ENCODE results near the gene PLXNA4. TPM values are rescaled to one million over a fixed set of nuclear protein-coding genes. Genes with fewer than 3 reads are reported as not detected.

The PLXNA4 gene
- total RNA-seq, 1 experiment from 2014 or later: not detected

DNA sequence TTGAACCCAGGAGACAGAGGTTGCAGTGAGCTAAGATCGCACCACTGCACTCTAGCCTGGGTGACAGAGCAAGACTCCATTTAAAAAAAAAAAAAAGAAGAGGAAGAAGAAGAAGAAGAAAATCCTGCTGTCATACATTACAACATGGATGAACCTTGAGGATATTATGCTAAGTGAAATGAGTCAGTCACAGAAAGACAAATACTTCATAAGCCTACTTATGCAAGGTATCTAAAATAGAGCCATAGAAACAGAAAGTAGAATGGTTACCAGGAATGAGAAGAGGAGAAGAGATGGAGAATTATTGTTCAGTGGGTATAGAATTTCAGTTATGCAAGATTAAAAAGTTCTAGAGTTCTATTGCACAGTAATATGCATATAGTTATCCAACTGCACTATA is 466.5 kb downstream of the PLXNA4 start:
- H3K4me1 ChIP-seq (ENCODE audit: control insufficient read depth in 1 of 2, insufficient read depth in 2 of 2, low read length in 2 of 2): no peaks in the 10 kb centered on the region
- H3K79me2 ChIP-seq (ENCODE audit: insufficient read depth, low read length): no peaks in the 10 kb centered on the region
- H3K4me3 ChIP-seq (replicated peaks in 1 of 2; ENCODE audit: low read depth in 1 of 2, low read length in 2 of 2): no peak overlapping the region
- H3K27me3 ChIP-seq (ENCODE audit: insufficient read depth, low read length): peaks cover 25% of the 10 kb centered on the region
- ChIA-PET CTCF (no interaction called here), POLR2A (no interaction called here), RAD21 (ENCODE audit: low non-redundant PET in 1 of 2, low total read pairs in 2 of 2, uncharacterized antibody in 2 of 2, unreplicated experiment in 2 of 2) (no interaction called here)
- H3K4me2 ChIP-seq (ENCODE audit: low read length): no peak overlapping the region
- no peak for TF ChIP-seq JUND (IDR thresholded peaks at IDR 0.05)
- intact Hi-C loops (cut with micrococcal nuclease): no loop called here
- H4K20me1 ChIP-seq (ENCODE audit: insufficient read depth): no peaks in the 10 kb centered on the region
- BruUV-seq (replicated peaks): no TSS peak
- no peak overlapping the region for H3K9ac ChIP-seq (ENCODE audit: low read length)
- no peak overlapping the region for H2AFZ ChIP-seq (ENCODE audit: low read depth, low read length, poor library complexity, severe bottlenecking)
- H3K9me3 ChIP-seq (ENCODE audit: control insufficient read depth in 1 of 2, insufficient read depth in 1 of 2, low read depth in 1 of 2, low read length in 2 of 2): no peaks in the 10 kb centered on the region
- no peak overlapping the region for H3K27ac ChIP-seq (ENCODE audit: low read depth, low read length)
- no peak for DNase-seq (ENCODE audit: low read depth, low spot score)
- H3K36me3 ChIP-seq (ENCODE audit: control insufficient read depth in 1 of 2, insufficient read depth in 2 of 2, low read length in 2 of 2): no peaks in the 10 kb centered on the region
- ATAC-seq: no peak
- no peaks in the 10 kb centered on the region for H3K9me2 ChIP-seq (ENCODE audit: insufficient read depth)

DNA sequence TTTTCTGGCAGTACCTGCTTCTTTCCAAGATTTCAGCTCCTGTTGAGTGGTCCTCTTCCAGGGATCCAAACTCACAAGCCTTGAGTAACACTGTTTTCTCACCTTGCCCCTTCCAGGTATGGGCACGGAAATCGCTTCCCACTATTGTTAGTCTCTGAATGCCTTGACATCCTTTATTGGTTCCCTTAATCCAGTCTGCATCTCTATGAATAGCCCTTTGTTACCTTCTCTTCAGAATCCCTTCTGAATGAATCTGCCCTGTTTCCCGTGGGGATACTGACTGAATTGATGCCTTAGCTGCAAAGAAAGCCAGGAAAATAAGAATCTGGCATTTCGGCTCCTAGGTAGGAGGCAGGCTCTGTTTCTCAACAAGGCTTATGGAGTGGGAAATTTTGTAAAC is 467.7 kb downstream of the PLXNA4 start:
- Histone ChIP-seq H3K27me3 (ENCODE audit: insufficient read depth, low read length) (peaks cover 25% of the 10 kb centered on the region), H3K4me1 (ENCODE audit: control insufficient read depth in 1 of 2, insufficient read depth in 2 of 2, low read length in 2 of 2) (no peaks in the 10 kb centered on the region), H3K4me3 (replicated peaks in 1 of 2; ENCODE audit: low read depth in 1 of 2, low read length in 2 of 2) (no peak overlapping the region), H4K20me1 (ENCODE audit: insufficient read depth) (no peaks in the 10 kb centered on the region), H3K36me3 (ENCODE audit: control insufficient read depth in 1 of 2, insufficient read depth in 2 of 2, low read length in 2 of 2) (no peaks in the 10 kb centered on the region), H2AFZ (ENCODE audit: low read depth, low read length, poor library complexity, severe bottlenecking) (no peak overlapping the region), H3K9ac (ENCODE audit: low read length) (no peak overlapping the region), H3K9me2 (ENCODE audit: insufficient read depth) (no peaks in the 10 kb centered on the region), H3K27ac (ENCODE audit: low read depth, low read length) (no peak overlapping the region), H3K79me2 (ENCODE audit: insufficient read depth, low read length) (no peaks in the 10 kb centered on the region), H3K4me2 (ENCODE audit: low read length) (no peak overlapping the region), H3K9me3 (ENCODE audit: control insufficient read depth in 1 of 2, insufficient read depth in 1 of 2, low read depth in 1 of 2, low read length in 2 of 2) (no peaks in the 10 kb centered on the region)
- no peak for ATAC-seq
- no peak for TF ChIP-seq SP1 (IDR thresholded peaks at IDR 0.05; ENCODE audit: low read depth)
- no peak for TF ChIP-seq ELF1 (IDR thresholded peaks at IDR 0.05; ENCODE audit: borderline replicate concordance, low read depth)
- TF ChIP-seq, protein P1, sequence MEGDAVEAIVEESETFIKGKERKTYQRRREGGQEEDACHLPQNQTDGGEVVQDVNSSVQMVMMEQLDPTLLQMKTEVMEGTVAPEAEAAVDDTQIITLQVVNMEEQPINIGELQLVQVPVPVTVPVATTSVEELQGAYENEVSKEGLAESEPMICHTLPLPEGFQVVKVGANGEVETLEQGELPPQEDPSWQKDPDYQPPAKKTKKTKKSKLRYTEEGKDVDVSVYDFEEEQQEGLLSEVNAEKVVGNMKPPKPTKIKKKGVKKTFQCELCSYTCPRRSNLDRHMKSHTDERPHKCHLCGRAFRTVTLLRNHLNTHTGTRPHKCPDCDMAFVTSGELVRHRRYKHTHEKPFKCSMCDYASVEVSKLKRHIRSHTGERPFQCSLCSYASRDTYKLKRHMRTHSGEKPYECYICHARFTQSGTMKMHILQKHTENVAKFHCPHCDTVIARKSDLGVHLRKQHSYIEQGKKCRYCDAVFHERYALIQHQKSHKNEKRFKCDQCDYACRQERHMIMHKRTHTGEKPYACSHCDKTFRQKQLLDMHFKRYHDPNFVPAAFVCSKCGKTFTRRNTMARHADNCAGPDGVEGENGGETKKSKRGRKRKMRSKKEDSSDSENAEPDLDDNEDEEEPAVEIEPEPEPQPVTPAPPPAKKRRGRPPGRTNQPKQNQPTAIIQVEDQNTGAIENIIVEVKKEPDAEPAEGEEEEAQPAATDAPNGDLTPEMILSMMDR (IDR thresholded peaks at IDR 0.05 in 2 of 3, conservative IDR thresholded peaks at IDR 0.05 in 1 of 3; ENCODE audit: borderline replicate concordance in 1 of 3, insufficient read depth in 1 of 3, low read depth in 2 of 3, low read length in 2 of 3): no peak
- no peak for TF ChIP-seq CBX3 (IDR thresholded peaks at IDR 0.05; ENCODE audit: low read depth)
- TF ChIP-seq, protein P2, sequence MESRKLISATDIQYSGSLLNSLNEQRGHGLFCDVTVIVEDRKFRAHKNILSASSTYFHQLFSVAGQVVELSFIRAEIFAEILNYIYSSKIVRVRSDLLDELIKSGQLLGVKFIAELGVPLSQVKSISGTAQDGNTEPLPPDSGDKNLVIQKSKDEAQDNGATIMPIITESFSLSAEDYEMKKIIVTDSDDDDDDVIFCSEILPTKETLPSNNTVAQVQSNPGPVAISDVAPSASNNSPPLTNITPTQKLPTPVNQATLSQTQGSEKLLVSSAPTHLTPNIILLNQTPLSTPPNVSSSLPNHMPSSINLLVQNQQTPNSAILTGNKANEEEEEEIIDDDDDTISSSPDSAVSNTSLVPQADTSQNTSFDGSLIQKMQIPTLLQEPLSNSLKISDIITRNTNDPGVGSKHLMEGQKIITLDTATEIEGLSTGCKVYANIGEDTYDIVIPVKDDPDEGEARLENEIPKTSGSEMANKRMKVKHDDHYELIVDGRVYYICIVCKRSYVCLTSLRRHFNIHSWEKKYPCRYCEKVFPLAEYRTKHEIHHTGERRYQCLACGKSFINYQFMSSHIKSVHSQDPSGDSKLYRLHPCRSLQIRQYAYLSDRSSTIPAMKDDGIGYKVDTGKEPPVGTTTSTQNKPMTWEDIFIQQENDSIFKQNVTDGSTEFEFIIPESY (IDR thresholded peaks at IDR 0.05; ENCODE audit: extremely low read depth, insufficient replicate concordance, low read length): no peak
- intact Hi-C loops (cut with micrococcal nuclease): no loop called here
- no TSS peak for BruUV-seq (replicated peaks)
- POLR2A ChIA-PET: no interaction called here
- RAD21 ChIA-PET (ENCODE audit: low non-redundant PET in 1 of 2, low total read pairs in 2 of 2, uncharacterized antibody in 2 of 2, unreplicated experiment in 2 of 2): no interaction called here
- no peak for DNase-seq (ENCODE audit: low read depth, low spot score)
- CTCF ChIA-PET: no interaction called here
